Measurements from ENCODE around the gene NDST3.

NDST3 gene

DNA sequence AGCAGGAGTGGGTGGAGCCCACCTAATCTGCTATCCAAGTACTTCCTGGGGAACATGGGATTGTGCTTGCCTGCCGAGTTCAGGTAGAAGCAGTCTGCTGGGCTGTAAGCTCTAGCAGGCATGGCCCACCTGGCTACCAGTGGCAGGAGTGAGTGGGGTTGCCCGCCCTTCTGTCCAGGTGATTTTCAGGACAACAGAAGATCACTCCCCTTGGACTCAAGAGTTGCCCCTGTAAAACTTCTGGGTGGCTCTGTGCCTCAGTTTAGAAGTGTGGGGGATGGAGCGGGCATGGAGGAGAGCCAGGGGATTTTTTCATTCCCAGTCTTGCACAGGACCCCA lies 43.5 kb downstream of the NDST3 start:
- DNase-seq (ENCODE audit: low read depth in 2 of 2) = no peak

DNA sequence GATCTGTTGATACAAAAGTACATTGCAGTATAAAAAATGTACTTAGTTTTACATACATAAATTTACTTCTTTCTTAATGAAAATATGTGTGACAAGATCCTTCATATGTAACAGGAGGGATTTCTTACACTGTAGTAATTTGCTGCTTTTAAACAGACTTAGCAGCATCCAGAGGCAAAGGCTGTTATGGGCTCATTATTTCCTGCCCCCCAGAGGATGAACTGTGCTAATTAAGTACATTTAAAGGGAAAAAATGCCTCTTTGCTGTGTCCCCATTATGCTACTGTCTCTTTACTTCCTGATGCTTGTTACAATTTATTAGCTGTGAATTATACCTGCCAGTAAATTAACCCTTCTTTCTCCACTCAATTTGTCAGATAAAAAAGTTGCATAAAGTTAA lies 47.1 kb downstream of the NDST3 start:
- no peak for DNase-seq (ENCODE audit: low read depth in 2 of 2)

DNA sequence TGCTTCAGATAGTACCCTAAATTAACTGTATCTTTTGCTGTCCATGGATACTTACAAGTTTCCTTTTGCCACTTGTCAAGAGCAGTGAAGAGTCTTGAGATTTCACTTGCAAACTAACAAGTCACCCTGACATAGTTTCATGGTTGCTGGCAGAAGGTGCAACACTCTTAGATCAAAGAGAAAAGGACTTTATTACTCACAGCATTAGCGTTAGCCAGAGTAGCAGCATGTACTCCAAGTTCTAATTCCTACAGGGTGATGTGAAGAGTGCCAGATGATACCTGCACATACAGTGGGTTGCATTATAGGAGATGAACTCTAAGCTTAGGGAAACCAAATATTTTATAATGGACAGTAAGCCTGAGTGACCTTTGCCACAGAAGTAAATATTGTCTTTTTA lies 47.9 kb downstream of the NDST3 start:
- DNase-seq (ENCODE audit: low read depth in 2 of 2) = no peak

DNA sequence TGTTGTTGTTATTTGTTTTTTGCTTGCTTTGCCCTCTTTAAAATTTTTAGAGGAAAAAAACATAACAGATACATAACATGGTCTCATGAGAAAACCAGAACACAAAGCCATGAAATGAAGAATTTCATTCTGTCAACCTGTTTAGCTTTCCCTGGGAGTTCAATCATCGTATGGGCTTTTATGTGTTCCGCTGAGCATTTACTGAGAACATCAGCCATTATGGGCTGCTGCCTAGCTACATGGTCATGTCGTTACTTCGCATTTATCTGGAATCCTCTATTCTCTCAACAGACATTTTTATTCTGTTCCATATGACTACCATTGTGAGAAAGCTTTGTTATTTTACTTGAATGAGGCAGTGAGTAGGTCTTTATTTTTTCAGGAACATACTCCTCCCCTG lies 51.4 kb downstream of the NDST3 start:
- DNase-seq (ENCODE audit: low read depth in 2 of 2) = no peak

DNA sequence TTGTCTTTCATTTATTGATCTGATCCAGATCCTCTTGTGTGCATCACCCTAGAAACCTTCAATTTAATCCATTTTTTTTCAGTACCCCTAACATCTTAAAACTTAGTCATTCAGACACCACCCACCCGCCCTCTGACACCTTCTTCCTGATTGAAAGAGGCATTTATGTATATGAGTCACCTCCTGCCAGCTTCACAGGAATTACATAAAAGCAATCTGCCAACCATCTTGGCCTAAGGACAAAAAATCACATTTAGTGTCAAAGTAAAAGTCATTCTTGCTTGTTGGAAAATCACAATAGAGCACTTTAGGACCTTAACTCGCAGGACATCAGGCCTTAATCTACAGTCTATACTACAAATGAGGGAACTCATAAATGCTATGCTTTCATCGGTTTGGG lies 52.1 kb downstream of the NDST3 start:
- DNase-seq (ENCODE audit: low read depth in 2 of 2) = no peak

DNA sequence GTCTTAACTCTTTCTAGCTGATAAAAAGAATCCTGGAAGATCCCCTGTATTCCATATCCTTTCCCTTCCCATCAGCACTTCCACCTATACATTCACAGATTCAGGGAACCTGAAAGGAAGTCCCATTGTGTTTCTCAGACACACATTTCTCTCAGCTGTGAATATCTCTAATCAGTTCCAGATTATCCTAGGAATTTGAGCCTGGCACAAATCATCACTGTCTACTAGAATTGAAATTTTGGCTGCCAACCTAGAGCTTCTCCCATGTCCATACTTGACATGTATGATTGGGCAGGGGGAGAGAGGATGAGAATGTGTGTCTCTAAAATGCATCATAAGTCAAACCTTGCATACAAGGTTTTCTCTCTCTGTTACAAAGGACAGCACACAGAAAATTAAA lies 53.1 kb downstream of the NDST3 start:
- DNase-seq (ENCODE audit: low read depth in 2 of 2) = no peak

DNA sequence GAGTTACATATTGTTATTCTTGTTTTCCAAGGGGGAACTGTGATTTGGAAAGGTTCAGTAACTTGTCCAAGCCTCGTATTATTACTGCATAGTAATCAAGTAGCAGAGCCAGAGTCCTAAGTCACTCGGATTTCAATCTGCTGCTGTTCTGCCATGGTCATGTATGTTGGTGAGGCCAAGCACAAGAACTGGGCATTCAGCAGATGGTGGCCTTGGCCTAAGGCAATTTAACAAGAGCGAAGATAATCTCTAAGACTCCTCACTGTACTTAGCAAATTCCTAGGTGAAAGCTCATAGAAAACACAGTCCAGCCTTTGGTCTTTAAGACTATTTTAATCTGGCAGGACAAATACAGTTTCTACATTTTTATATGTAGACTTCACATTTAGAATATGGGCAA lies 64.8 kb downstream of the NDST3 start:
- no peak for DNase-seq (ENCODE audit: low read depth in 2 of 2)

DNA sequence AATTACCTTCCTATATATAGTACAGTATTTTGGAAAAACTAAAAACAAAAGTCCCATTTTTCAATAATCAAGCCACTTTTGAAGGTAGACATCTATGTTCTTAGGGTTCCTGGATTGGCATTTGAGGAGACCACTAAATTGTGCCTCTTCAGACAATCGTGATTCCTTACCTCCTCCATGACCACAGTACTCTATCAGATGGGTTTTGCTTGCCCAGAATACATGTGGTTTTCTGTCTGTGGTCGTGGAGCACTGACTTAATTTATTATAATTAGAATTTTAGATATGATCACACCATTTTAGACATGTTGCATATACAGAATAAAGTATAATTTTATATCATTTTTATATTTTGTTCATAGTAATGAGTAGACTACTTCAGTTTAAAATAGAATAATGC lies 67.9 kb downstream of the NDST3 start:
- DNase-seq (ENCODE audit: low read depth in 2 of 2) = no peak

DNA sequence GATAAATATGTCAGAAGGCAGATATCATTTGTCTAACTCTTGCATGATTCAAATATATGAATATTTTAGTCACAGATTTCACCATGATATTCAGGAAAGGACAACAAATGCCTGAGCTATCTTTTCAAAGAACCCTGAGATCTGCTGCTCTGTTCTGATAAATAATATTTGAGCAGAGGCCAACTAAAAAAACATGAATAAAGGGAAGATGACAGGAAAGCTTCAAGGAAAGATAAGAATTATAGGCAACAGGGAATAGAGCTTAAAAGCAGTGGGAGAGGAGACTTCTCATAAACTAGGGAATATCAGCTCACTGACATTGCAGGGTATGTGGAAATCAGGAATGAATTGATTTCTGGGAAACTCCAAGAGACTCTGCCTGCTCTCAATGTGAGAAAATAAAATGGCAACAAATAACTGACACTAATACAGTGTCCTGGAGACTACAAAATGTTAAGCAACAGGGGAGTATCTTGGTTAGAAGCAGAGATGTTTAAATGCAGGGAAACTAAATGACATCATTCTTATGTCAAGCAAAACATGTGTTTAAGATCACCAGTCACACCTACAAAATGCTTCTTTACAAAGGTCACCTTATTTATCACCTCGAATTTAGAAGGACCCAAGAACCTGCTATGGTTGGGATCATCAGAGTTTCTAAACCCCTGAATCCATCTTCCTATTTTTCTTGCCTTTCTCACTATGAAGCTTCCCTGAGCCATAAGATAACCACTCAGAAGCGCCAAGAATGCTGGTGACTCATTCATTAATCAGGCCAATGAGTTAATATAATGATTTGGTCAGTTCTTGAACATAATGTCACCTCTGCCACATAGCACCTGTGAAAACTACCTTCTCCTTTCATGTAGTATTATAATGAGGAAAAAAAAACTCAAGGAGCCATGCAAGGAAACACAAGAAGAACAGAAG lies 78.1 kb downstream of the NDST3 start:
- DNase-seq (ENCODE audit: low read depth in 2 of 2) = no peak

DNA sequence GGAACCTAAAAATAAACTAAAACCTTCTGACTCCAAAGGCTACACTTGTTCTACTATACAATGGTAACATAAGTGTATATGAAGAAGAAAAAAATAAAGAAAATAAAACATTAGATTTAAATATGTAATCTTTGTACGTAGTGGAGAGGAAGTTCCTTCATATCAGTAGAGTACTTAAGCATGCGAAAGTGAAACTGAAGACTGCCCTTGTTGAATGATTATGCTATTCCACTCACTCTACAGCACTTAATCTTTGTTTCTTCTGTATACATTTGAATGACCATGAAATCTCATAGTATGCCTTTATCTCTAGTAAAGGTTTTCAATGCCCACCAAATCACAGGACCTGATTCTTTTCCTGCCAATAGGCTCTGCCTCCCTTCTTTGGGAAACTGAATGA lies 78.9 kb downstream of the NDST3 start:
- no peak for DNase-seq (ENCODE audit: low read depth in 2 of 2)

DNA sequence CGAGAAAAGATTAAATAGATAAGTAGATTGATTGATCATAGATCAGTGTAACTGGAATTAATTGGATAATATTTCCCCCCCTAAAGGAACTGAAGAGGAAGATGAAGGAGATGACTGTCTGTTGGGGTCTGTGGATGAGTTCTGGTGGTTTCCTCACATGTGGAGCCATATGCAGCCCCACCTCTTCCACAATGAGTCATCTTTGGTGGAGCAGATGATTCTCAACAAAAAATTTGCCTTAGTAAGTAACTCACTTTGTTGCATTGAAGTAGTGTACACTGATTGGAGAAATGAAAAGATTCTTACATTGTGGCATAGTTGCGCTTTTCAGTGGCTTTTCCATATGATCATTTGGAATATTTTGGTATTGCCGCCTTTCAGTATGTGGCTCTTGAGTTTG lies 80.4 kb downstream of the NDST3 start:
- DNase-seq (ENCODE audit: low read depth in 2 of 2) = no peak

DNA sequence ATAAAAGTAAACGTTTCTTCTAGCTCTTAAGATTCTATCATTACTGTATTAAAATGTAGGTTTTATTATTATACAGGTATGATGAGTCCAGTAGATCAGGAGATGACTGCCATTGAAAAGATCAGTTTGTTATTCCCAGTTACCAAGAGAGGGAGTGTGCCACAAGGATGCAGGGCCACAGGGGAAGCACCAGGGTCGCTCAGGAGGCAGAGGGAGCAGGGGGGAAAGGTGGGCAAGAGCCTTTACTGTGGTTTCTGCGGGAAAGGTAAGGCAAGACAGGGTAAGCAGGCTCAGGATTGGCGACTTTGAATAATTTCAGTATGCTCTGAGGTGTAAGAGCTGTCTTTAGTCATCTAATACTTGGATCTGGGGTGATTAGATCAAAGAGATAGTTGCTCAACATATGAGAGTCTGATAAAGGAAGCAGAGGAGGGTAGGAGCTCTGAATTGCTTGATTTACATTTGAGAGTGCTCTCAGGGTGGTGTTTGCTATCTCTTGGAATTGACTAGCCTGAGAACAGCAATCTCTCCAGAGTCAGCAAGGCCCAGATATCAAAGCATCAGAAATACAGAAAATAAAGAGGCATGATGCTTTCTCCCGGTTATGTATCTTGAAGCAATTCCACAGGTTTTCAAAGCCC lies 86.0 kb downstream of the NDST3 start:
- DNase-seq (ENCODE audit: low read depth in 2 of 2) = no peak

DNA sequence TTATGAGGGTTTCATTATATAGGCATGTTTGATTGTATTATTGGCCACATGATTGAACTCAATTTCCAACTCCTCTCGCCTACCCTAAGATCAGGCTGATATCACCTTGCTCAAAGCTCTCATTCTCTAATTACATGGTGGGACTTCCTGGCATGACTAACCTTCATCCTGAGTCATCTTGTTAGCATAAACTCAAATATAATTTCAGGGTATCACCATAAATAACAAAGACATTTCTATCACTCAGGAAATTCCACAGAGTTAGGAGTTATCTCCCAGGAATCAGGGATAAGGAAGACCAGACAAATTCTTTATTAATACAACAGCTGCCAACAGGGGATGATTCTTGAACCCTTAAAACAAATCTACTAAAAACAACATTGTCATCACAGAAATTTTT lies 90.7 kb downstream of the NDST3 start:
- DNase-seq (ENCODE audit: low read depth in 2 of 2) = no peak

DNA sequence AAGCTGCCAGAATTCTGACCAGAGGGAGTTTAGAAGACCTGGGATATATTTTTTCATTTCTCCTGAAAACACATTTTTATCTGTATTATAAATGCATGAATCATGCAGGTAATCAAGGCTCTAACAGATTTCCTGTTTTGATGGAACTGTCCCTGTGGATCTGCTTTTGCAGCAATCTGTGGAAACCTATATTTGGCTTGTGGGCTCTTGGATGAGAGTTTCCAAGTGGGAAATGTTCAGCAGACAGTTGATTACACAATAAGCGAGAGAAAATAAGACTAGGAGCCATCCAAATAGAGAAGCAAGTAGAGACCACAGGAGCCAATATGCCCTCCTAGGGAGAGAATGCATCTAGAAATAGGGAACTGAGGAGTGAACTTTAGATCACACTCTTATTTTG lies 105.0 kb downstream of the NDST3 start:
- DNase-seq (ENCODE audit: low read depth in 2 of 2) = no peak

DNA sequence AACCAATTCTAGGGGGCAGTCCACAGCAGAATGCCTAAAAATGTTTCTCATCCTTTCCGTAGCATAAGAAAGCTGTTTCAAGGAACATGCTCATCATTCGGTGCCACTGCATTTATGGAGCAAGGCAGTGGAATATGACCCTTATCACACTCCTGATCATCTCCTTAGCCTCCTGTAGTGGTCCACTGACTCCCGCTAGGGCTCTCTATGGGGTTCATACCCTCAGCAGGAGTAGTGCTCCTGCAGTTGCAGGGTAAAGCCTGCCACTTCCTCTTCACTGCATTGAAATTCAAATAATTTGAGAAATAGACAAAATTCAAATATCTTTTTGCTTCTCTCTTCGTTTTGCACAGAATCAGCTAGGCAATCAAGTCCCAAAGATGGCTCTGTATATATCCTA lies 107.0 kb downstream of the NDST3 start:
- no peak for DNase-seq (ENCODE audit: low read depth in 2 of 2)

DNA sequence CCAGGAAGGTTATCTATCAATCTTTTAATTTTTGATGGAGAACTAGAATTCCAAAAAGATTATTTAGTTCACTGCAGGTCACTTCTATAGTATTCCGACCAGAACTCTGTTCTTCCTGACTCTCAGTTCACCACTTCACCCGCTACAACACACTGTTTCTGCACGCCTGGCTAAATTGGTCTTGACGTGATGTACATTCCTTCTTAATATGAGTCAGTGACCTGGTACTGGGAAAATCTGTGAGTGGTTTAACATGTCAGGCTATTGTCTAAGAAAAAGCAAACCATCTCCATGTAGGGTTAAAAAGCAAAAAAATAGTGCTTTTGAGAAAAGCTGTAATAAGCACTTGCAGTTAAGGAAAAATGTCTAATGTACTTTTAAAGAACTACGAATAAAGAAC lies 120.4 kb downstream of the NDST3 start:
- no peak for DNase-seq (ENCODE audit: low read depth in 2 of 2)

DNA sequence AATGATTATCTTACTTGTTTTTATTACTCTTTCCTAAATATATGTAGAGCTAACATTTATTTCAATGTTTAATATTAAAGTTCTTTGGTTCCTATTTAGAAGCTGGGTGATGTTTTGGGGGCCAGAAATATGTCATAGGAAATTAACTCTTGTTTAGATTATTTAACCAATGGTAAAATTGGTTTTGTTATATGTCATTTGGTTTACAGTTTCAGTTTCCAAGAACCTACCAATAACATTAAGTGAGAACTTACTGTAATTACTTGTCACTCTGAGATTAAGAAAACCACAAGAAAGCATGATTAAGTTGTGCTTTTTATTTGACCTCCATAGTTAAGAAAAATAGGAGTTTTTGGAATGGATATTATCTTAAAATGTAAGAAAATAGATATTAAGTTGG lies 121.2 kb downstream of the NDST3 start:
- DNase-seq (ENCODE audit: low read depth in 2 of 2) = no peak

DNA sequence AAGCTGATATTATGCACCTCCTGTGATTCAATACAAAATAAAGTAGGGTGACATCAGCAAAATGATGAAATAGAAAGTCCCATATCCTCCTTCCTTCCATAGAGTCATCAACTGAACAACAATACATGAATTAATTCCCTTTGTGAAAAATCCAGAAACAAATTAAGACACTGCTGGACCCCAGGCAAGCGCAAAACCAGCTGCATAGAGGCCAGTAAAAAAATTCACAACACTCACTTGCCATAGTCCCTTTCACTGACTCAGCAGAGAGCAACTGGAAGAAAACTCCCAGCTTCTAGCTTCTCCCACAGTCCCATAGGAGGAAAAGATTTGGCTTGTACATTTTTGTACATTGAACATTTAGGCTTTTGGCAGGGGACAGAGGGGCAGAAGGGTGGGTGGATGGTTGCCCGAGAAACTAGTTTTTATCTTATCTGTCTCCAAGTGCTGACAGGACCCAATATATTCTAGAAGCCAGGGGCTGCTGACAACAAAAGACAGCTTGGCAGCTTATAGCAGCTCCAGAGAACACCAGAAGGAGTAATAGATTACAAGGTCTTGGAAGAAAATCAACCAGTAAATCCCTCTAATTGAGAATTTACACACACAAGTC lies 124.6 kb downstream of the NDST3 start:
- no peak for DNase-seq (ENCODE audit: low read depth in 2 of 2)

DNA sequence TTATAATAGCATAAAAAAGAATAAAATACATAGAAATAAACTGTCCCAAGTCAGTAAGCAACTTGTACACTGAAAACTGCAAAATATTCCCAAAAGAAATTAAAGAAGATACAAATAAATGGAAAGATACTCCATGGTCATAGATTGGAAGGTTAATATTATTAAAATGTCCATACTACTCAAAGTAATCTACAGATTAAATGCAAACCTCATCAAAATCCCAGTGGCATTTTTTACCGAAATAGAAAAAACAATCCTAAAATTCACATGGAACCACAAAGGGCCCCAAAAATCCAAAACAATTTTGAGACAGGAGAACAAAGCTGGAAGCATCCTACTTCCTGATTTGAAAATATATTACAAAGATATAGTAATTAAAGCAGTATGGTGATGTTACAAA lies 133.0 kb downstream of the NDST3 start:
- no peak for DNase-seq (ENCODE audit: low read depth in 2 of 2)

DNA sequence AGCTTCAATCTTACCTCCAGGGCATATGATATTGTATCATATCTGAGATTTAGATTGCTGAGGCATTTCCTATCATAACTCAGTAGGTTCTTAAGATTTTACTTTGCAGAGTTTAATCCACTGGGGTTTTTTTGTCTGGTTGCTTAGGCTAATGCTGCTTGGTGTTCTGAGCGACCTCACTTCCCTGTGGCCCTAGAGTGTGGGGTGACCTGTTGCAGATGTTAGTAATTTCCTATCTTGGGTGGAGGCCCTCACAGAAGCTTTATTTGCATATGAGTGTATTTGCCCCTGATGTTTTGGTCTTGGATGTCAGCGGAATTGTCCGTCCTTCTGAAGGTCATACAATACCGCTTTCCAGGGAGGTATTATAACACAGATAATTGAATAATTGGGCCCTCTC lies 137.1 kb downstream of the NDST3 start:
- no peak for DNase-seq (ENCODE audit: low read depth in 2 of 2)

DNA sequence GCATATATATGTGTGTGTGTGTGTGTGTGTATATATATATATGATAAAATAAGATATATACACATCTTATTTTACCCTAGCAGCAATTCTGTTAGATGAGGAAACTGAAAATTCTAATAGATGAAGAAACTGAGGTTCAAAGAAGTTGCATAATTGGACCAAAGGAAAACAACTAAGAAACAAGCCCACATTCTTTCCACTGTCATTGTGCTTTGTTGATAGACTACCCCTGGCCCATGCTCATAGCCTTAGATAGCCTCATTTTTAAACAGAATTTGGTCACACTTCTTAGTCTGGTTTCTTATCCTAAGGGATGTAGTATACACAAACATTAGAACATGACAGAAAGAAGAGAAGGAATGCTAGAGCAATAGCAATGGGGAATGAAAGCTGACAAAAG lies 138.8 kb downstream of the NDST3 start:
- no peak for DNase-seq (ENCODE audit: low read depth in 2 of 2)

DNA sequence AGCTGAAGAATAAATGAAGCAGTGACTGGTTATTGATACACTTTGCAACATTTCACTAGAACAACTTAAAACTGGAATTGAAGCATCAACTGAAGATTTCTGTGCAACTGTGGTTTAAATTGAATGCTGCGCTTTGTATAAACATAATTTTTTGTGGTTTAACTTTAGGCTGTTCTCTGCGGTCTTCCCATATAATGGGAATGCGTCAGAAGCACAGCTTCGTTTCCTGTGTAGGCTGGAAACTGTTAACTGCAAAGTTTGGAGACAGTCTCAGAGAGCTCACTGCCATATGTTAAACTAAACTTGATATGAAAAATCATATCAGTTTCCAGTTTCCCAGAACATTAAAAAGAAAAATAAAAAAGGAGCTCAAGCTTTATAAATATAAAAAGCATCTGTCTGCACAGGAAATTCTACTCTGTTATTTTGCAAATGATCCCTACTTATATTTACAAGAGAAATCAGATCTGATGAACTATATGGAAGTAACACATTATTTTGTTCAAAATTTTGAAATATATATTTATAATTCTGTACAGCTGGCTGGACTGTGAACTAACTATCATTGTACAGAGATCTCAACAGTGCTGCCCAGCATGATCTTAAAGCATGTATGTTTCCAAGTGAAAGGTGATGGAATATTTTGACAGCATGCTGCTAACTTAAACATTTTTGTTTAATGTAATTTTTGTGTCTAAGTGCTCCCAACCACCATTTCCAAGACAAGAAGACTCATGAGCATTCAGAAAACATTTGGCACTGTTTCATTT lies 139.9 kb downstream of the NDST3 start:
- DNase-seq (ENCODE audit: low read depth in 2 of 2) = no peak

Measured in activated CD8-positive, alpha-beta memory T cell treated with anti-CD3 and anti-CD28 coated beads for 4 hours (primary cell).